Stimulated activated CD8-positive, alpha-beta memory T cell treated with anti-CD3 and anti-CD28 coated beads, Interleukin-15, amount 100 ng/mL, for 1 hour (primary cell): ENCODE results near the gene SIX3.

Experiments
- DNase-seq: peaks from one replicate; pipeline ENCODE4 v3.0.0-alpha.2; 2020; ENCODE audit warnings: low read depth

Gene SIX3

GRCh38 chr2:44957656-44958327 lies 16.3 kb downstream of the SIX3 start:
- no peak for DNase-seq

GRCh38 chr2:44959855-44960254 lies 18.4 kb downstream of the SIX3 start:
- no peak for DNase-seq

DNA sequence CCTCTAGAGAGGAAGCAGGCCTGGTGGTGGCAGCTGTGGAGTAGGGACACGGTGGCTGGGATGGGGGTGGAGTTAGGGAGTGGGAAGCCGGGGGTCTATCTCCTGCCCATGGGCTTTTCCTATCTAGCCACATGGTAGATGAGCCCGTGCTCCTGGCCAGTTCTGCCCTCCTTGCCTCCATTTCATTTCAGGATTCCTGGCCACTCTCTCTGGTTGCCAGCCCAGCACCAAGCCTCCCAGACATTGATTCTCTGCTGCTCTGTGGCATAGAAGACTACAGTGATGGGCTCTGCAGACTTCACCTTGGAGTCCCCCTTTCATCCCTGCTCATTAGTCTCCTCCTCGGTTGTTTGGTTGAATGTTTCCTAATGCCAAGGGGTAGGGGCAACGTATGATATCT lies 19.4 kb downstream of the SIX3 start:
- DNase-seq, result no peak

DNA sequence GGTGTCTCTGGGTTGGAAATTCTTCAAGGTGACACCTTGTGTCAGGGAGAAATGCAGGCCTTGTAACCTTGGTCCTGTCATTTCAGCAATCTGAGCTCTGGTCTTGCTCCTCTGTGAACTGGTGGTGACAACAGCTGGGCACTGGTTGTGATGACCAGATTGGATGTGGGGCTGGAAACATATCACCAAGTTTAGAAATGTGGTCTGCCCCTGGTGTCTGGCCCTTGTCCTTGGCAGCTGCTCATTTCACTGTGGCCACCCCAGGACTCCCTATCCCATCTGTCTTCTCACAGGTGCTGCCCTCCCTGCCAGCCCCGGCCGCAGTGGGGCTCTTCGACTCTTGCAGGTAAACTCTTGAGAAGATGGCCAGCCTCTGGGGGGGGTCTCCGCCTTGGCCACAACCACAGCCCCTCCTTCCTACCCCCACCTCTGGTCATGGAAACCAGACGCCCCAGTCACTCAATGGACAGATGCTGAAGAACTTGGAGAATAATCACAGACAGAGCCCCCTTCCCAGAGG lies 20.7 kb downstream of the SIX3 start:
- DNase-seq, result no peak

DNA sequence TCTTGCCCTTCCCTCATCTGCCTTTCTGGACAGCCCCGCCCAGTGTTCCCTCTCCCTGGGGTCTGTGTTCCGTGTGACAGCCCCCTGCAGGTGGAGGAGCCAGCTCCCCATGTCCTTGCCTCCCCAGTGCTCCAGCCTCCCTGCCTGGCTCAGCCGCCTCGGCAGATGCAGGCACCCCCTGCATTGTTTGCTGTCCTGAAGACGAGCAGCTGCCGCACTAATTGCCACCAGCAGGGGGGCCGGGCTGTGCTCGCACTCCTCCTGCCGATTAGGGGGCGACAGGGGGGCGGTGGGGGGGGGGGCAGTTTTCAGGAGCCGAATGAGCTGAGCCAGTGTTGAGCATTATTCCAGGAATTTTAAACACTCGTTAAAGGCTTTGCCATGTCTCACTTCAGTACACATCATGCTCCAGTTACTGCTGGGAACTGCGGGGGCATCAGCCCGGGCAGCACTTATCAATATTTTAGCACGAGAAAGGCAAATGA lies 23.3 kb downstream of the SIX3 start:
- DNase-seq, result no peak

- DNase-seq, result no peak
These were observed 24.2 kb downstream of the SIX3 start for GRCh38 chr2:44965684-44966083.

DNA sequence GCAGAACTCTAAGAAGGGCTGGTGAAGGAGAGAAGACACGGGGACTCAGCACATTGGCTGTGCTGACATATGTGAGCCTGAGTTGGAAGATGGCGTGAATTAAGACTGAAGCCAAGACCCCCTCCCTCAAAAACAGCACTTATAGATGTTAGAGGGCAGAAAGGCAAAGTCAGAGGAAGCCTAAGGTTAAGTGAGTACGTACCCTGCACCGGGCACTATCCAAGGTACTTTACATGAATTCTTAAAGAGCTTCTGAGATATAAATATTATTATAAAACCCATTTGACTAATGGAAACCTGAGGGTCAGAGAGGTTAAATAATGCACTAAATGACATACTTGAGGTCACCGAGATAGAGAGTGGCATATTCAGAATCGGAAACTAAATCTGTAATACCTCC lies 25.6 kb downstream of the SIX3 start:
- no peak for DNase-seq

- no peak for DNase-seq
These were observed 26.4 kb downstream of the SIX3 start for GRCh38 chr2:44967727-44968432.

DNA sequence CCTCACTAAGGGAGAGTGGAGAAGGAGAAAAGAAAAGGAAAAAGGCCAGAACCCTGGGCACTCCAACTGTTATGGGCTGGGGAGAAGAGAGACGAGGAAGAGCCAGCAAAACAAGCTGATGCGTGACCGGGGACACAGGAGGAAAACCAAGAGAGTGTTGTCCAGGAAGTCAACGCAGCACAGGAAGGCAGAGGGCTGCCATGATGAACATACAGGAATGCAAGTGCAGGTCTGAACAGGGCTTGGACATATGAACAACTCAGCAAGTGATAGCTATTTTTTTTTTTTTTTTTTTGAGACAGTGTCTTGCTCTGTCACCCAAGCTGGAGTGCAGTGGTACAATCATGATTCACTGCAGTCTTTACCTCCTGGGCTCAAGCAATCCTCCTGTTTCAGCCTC lies 28.4 kb downstream of the SIX3 start:
- DNase-seq, result no peak

DNA sequence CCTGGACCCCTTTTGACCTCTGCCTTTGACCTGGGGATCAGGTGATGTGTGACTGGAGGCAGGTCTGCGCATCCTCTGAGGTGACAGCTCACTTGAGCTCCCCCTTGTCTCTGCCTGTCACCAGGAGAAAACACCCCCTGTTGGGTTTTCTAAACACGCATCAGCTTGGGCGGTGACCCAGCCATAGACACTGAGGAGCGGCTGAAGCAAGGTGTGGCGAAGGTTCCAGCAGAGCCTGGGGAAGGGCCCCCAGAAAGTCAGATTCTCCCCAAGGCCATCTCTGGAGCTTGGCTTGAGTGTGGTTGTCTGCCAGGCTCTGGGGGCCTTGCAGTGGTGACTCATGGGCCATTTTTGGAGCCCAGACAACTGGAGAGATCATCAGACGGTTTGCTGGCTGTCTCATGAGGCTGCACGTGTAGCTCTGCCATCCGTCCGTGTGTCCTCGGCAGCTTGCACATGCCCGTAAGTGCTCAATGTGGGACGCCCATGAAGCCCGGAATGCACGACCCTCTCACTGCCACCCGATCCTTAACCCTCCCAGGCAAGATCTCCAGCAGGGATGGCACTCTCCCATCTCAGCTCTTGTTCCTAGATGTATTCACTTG lies 29.4 kb downstream of the SIX3 start:
- DNase-seq, result no peak

- no peak for DNase-seq
These were observed 31.5 kb downstream of the SIX3 start for GRCh38 chr2:44972771-44973535.

DNA sequence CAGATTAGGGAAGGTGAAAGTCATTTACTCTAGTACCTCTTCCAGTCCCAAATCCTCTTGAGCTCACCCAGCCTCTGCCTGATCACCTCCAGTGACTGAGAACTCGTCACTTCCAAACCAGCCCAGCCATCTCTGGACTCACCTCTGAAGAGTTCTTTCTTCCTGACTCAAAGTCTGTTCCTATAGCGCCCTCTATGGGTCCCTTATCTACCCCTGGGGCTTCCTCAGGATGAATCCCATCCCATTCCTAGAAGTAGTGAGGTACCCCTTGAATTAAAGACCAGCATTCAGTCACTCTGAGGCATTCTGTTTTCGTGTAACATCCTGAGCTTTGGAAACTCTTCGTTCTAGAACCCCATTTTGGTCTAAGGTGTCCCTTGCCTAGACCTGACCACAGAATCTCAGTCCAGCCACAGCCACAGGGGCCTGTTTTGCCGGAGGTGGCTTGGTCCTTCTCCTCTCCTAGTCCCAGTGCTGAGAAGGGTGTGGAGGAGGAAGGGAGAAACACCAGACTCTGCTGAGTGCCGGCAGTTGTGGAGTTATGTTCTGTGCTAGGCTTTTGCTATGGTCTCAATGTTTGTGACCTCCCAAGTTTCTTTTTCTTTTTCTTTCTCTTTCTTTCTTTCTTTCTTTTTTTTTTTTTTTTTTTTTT lies 32.7 kb downstream of the SIX3 start:
- no peak for DNase-seq

- no peak for DNase-seq
These were observed 34.3 kb downstream of the SIX3 start for GRCh38 chr2:44975571-44976450.

- no peak for DNase-seq
These were observed 38.1 kb downstream of the SIX3 start for GRCh38 chr2:44979581-44979980.

DNA sequence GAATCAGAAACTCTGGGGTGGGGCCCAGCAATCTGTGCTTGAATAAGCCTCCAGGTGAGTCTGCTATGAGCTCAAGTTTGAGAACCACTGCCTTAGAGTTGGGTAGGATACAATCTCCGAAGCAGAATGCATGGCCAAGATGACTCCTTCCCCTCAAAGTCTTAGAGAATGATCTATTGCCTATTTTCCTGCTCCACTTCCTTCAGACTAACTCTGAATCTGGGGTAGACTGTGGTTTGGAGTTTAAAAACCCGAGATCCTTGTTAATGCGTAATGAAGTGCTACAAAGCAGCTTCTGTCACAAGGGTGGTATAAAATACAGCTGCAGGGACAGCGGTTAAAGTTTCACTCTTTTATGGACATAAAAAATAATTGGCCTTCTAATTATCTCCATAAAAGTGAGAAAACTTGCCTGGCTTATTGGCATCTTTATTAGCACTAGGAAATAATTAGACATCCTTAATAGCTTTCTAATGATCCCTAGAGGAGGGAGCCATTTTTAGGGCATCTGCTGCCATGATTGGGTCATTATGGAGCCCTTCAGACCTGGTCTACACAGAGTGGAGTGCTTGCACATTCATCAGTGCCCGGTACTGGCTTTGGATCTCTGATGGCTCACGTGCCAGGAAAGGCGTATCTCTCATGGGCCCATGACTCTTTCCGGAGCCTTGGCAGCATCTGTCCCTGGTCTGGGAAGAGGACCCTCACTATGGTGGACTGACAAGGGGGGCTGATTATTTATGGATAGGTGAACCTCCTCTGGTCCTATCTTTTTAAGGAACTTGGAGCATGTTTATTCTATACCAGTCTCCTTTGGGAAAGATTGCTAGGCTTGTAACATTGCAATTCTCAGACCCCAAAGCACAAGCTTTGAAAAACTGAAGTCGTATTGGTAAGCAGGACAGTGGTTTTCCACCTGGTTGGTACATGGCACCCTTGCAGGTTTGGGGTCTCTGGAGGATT lies 39.5 kb downstream of the SIX3 start:
- no peak for DNase-seq

GRCh38 chr2:44981714-44982108 lies 40.2 kb downstream of the SIX3 start:
- peak; percentile 52 for DNase-seq

DNA sequence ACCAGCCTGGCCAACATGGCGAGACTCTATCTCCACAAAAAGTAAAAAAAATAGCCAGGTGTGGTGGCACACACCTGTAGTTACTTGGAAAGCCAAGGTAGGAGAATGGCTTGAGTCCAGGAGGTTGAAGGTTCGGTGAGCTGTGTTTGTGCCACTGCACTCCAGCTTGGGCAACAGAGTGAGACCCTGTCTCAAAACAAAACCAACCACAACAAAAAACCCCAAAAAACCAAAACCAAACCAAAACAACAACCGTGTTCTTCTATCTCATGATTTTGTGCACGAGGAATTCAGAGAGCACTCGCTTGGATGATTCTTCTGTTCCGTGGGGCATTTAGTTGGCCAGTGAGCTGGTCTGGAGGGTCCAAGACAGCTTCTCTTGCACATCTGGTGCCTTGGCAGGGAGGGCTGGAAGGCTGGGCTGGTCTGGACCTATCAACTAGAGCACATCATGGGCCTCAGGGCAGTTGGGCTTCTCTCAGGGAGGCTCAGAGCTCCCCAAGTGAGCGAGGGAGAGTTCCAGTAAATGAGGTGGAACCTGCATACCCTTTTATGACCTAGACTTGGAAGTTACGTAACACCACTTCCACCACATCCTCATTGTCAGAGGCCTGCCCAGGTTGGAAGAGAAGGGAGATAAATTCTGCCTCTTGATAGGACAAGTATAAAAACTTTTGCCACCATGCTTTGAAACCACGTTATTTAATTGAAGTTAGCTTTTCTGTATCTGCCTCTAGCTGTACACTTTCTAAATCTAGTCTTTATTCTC lies 42.5 kb downstream of the SIX3 start:
- no peak for DNase-seq

GRCh38 chr2:44989176-44989575 lies 47.7 kb downstream of the SIX3 start:
- no peak for DNase-seq

GRCh38 chr2:44994377-44994776 lies 52.9 kb downstream of the SIX3 start:
- no peak for DNase-seq
